ENCODE measurements around the gene AVPR2. TPM values are rescaled to one million over a fixed set of nuclear protein-coding genes. Genes with fewer than 3 reads are reported as not detected.

Gene AVPR2
- total and polyA plus RNA-seq, 10 of the 15 experiments (the other 5 are each of a cell fraction or from before 2014, with no cell fraction given), result 0.12 to 0.37 TPM; not detected in 8

- TF ChIP-seq CEBPZ (IDR thresholded peaks at IDR 0.05; ENCODE audit: low read depth, low read length) (no peak), BCLAF1 (IDR thresholded peaks at IDR 0.05) (no peak), SREBF2 (IDR thresholded peaks at IDR 0.05; ENCODE audit: low read length) (no peak), SIX5 (IDR thresholded peaks at IDR 0.05; ENCODE audit: low read depth, low read length, severe bottlenecking) (no peak), MEF2A (IDR thresholded peaks at IDR 0.05; ENCODE audit: insufficient read depth, low read depth, low read length) (no peak), IRF4 (IDR thresholded peaks at IDR 0.05; ENCODE audit: low read depth, low read length) (no peak), POU2F2 (IDR thresholded peaks at IDR 0.05; ENCODE audit: borderline replicate concordance, low read depth, low read length) (0 out of 3 replicates have a peak, but pooled peaks have one; percentile 51), KDM1A (IDR thresholded peaks at IDR 0.05; ENCODE audit: borderline replicate concordance) (no peak), SUZ12 (IDR thresholded peaks at IDR 0.05; ENCODE audit: unreplicated experiment) (no peak), GATAD2B (conservative IDR thresholded peaks at IDR 0.05; ENCODE audit: low read depth) (0 out of 2 replicates have a peak, but pooled peaks have one; percentile 65), FOXM1 (IDR thresholded peaks at IDR 0.05; ENCODE audit: low read depth, low read length) (no peak), ZBED1 (IDR thresholded peaks at IDR 0.05; ENCODE audit: borderline replicate concordance) (no peak), ZNF274 (IDR thresholded peaks at IDR 0.05; ENCODE audit: insufficient read depth, insufficient read length) (no peak), IRF3 (IDR thresholded peaks at IDR 0.05) (no peak), NBN (IDR thresholded peaks at IDR 0.05) (no peak), RAD51 (IDR thresholded peaks at IDR 0.05) (peak; percentile 79; the same call in 1 of the 2 replicates), RB1 (IDR thresholded peaks at IDR 0.05; ENCODE audit: borderline replicate concordance) (peak; percentile 26; the same call in 1 of the 2 replicates), YY1 (IDR thresholded peaks at IDR 0.05; ENCODE audit: low read depth, low read length) (0 out of 2 replicates have a peak, but pooled peaks have one; percentile 24), SUPT20H (IDR thresholded peaks at IDR 0.05; ENCODE audit: borderline replicate concordance, control insufficient read depth, low read depth, low read length) (no peak), ZNF24 (IDR thresholded peaks at IDR 0.05) (no peak)
Observed at GRCh38 chrX:153927922-153928760, 23.7 kb downstream of the AVPR2 start (continued).
